NT2/D1 (cell line): Measurements from ENCODE around the gene ACSM2B.

Source experiments
- SUZ12 ChIP-seq: IDR thresholded peaks from 2 replicates; pipeline ENCODE4 v1.6.1; 2011; ENCODE audit not compliant: insufficient read length, insufficient read depth; ENCODE audit errors: extremely low read depth
- YY1 ChIP-seq: IDR thresholded peaks from 2 replicates; pipeline ENCODE4 v1.6.1; 2011; ENCODE audit not compliant: insufficient read length, insufficient read depth
- ZNF274 ChIP-seq: IDR thresholded peaks from 2 replicates; pipeline ENCODE4 v1.6.1; 2011; ENCODE audit warnings: mild to moderate bottlenecking, low read depth, low read length

GRCh38 chr16:20613481-20614185 is 37.5 kb upstream of the ACSM2B start:
- no peak for TF ChIP-seq YY1
- no peak for TF ChIP-seq ZNF274
- TF ChIP-seq SUZ12 = no peak
